ENCODE results near the gene ISM1.

DNA sequence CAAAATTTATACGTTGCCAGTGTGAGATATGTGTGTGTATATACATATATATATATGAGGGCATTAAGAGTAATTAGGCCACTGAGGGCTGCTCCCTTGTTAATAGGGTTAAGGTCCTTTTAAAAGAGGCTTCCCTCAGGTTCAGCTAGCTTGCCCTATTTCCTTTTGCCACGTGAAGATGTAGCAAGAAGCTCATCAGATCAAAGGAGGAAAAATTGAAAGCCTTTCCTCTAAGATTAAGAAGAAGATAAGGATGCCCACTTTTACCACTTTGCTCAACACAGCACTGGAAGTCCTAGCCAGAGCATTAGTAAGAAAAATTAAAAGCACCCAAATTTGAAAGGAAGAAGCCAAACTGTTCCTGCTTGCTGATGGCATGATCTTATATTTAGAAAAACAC lies 33.2 kb upstream of the ISM1 start:
- TF ChIP-seq CTCF (IDR thresholded peaks at IDR 0.05) (no peak), POLR2A (IDR thresholded peaks at IDR 0.05; ENCODE audit: low read depth) (no peak), POLR2AphosphoS5 (IDR thresholded peaks at IDR 0.05) (no peak), EP300 (IDR thresholded peaks at IDR 0.05) (no peak)

All from esophagus muscularis mucosa (tissue), 4 donors.